Ammon's horn (tissue), 1 donor: ENCODE data around the gene IWS1.
"Not testable (repeated sequence)": the region's sequence is repeated elsewhere in the genome, so short reads cannot be mapped to it uniquely, and the experiment has no call there.

Experiments used
- DNase-seq: peaks from one replicate; pipeline ENCODE4 v3.0.0-alpha.2; 2016; ENCODE audit warnings: low spot score

IWS1 gene

DNA sequence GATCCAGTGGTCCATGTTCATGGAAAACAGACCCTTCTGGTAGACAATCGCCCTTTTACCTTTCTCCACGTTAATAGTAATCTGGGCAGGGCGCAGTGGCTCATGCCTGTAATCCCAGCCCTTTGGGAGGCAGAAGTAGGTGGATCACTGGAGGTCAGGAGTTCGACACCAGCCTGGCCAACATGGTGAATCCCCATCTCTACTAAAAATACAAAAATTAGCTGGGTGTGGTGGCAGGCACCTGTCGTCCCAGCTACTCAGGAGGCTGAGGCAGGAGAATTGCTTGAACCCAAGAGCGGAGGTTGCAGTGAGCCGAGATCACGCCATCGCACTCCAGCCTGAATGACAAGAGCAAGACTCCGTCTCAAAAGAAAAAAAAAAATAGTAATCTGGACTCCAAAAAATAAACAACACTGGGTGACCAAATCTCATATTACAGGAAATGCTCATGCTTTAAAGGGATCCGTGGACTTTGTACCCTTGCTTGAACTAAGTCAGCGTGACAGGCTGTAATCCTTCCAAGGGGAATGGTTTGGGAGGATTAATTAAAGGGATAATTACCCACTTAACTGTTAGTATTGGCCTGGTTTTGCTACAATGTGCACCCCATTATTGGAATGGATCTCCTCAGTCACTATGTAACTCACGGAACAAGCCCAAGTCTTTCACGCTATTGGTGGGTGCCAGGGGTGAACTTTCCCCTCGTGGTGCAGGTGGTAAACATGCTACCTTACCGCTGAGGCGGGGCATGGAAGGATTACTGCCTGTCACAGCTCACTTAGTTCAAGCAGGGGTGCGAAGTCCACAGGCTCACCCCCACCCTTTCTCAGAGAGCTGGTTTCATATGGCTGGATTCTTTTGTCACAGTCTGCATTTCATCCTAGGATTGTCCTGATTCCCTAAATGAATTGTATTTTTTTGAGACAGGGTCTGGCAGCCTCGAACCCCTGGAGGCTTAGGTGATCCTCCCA is 71.4 kb downstream of the IWS1 start:
- DNase-seq, result no peak

DNA sequence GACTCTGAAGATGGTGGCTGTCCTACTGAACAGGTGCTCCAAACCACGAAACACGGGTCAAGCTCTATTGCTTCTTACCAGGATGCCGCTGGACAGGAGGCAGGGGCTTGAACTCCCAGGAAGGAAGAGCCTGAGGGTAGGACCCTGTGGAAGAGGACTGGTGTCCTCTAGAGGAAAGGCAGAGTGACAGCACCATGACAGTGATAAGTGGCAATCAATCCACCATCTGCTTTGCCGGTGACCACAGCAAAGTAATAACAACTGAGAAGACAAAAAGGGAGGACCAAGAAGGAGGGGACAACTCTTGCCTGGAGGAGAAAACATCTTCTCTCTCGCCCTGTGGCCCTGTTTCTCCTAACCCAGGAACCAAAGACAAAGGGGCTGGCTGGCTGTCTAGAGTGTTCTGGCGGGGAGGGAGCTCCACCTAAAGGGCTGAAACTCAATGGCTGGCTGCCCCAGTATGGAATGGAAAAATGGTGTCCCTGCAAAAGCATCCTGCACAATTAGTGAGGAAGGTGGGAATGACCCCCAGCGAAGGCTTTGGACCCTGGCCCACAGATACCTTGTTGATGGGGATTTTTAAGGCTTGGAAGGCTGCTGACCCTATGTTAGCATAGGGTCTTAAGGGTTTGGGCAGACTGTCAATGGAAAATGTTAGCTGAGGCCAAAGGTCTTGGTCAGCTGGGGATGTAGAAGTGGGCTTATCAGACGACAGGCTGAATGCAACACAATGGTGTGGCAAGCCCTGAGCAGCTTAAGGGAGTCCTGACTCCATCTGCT is 72.7 kb downstream of the IWS1 start:
- DNase-seq, result no peak

DNA sequence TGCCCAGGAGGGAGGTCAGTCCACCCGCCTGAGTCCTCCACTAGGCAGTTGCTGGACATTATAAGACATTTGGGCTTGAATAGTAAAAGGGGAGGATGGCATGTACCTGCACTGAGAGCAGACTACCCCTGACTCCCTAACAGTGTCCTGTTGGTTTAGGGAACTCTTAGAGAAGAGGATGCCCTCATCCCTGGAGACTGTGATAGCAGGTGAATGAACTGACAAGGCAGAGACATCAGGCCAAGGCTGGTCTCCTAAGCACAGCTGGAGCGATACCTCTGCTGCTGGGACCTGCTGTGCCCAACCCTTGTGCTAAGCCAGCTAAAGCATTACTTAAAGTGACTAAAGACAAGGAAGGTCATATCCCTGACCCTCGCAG is 73.3 kb downstream of the IWS1 start:
- DNase-seq, result no peak

DNA sequence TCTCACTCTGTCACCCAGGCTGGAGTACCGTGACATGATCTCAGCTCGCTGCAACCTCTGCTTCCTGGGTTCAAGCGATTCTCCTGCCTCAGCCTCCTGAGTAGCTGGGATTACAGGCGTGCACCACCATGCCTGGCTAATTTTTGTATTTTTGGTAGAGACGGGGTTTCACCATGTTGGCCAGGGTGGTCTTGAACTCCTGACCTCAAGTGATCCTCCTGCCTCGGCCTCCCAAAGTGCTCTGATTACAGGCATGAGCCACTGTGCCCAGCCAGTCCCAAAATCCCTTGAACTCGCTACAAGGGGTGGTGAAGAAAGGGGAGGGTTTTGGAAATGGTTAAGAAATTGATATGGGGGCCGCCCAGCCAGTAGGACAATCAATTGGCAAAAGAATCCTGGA is 73.9 kb downstream of the IWS1 start:
- not testable (repeated sequence) for DNase-seq

DNA sequence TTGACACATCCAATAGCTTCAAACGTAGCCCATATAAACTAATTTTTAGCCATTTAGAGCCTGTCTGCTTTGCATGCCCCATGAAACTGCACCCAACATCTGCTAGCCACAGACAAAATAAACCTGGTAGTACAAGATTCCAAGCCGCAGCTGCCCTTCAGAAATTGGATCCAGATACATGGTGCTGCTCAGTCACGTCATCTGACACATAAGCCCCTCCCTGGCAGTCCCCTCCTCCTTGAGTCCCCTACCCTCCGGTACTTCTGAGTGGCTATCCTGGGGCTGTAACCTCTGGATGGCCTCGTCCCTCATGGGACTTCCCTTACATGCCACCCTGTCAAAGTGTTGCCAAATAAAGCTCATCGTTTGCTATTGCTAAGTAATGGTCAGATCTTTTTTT is 74.3 kb downstream of the IWS1 start:
- DNase-seq, result no peak

DNA sequence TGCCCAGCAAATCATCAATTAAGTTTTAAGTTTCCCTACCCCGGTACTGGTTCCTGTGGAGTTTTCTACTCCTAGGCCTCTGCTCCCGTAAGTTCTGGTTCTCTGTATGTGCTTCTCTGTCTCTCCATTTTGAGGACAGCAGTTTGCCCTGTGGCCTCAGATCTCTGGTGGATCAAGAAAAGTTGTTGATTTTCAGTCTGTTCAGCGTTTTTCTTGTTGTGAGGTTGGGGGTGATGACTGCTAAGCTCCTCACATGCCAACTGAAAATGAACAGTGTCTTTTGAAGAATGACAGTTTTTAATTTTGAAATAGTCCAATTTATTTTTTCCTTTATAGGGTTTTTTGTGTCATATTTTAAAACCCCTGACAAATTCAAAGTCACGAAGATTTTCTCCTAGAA is 76.4 kb downstream of the IWS1 start:
- no peak for DNase-seq

DNA sequence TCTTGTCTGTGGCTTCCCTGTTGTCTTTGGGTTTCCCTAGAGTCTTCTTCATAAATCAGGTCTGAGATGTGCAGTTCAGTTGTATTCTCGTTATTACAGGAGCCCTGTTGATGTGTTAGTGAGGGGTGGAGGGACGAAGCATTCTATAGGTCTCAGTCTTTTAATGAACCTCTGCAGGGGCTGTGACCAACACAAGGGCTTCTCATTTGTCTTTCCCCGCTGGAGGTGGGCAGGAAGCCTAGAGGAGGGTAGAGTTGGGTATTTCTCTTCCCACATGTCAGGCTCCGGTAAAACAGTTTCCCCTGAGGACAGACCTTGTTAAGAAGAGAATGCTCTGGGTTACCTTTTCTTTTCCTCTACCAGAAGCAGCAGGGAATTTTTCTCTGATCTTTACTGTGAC is 76.9 kb downstream of the IWS1 start:
- DNase-seq, result no peak

DNA sequence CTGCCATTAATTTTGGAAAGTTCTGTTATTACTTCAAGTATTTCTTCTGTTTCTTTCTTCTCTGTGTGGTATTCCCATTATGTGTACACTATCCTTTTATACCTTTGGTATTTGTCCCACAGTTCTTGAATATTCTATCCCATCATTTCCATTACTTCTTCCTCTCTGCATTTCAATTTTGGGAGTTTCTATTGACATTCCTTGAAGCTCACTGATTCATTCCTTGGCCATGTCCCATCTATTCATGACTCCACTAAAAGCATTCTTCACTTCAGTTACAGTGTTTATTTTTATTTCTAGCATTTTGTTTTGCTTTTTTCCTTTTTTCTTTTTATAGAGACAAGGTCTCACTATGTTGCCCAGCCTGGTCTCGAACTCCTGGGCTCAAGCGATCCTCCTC is 77.8 kb downstream of the IWS1 start:
- DNase-seq, result no peak

DNA sequence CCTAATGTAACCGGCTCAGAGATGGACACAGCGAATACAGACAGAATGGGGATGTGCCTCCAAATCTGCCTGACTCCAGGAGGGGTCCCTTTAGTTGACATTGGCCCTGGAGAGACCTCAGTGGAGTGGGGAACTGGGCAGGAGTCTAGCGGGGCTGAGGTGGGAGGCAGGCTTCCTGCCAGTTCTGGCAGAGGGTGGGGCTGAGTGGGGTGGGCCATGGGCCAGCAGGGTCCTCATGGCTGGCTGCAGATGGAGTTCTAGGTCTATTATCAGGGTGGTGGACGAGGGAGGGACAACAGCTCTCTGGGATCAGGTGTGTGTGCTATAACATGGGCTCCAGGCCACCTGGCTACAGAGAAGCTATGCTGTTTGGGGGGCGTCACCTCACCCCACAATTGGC is 86.9 kb downstream of the IWS1 start:
- DNase-seq, result no peak

DNA sequence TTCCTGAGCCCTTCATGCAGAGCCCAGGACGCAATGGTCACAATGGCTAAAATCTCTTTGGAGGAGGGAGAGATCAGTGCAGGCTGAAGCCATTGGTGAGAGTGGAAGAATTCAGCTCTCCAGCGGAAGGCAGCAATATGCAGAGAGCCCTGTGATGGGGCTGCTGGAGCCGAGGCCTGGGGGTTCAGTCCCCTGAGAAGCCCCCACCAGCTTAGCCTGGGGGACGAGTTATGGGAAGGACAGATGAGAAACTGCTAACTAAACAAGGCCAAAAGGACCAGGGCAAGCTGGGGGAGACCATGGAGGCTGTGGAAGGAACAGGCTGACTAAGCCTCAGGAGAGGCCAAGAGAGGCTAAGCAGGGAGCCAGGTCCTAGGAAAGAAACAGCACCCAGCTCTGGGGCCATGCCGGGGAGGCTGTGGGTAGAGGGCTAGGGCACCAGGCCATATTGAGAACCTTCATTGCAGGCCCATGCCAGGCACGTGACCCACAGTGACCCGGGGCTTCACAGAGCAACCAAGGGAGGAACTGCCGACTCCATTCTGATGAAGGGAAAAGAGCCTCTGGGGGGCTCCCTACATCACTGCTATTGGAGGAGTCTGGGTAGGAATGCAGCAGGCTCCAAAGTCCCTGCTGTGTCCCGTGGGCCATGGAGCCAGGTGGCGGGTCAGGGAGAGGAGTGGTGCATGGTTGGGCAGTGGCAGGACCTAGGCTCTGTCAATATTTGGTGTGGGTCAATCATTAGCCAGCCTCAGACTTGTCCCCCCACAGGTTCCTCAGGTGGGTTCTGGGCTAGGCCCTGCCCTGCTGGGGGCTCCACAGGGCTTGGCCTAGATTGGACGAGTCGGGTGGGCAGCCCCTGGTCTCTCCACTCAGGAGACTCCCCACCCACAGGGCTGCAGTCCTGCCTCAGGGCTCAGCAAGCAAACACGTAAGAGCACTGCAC is 88.2 kb downstream of the IWS1 start:
- DNase-seq, result no peak

DNA sequence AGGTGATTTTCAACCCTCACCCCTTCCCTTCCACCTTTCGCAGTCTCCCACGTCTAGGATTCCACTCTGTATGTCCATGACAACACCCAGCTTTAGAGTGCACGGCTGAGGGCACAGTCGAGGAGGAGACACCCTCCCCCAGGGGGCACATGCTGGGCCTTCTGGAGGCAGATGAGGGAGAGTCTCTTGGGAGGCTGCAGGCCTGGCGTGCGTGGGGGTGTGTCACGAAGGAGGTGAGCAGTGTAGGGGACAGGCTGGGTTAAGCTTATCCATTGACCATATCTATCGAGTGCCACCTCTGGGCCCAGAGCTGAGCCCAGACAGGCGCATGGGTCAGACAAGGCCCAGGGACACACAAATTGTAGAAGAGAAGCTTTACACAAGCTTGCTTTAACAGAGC is 89.2 kb downstream of the IWS1 start:
- DNase-seq, result no peak

DNA sequence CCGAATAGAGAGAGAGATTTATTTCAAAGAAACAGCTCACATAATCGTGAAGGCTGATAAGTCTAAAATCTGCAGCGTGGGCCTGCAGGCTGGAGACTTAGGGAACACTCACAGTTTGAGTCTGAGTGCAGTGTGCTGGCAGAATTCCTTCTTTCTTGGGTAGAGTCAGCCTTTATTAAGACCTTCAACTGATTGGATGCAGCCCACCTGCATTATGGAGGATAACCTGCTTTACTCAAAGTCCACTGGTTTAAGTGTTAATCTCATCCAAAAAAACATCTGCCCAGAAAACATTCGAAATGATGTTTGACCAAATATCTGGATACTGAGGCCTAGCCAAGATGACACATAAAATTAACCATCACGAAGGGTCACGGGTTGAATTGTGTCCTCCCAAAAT is 91.8 kb downstream of the IWS1 start:
- no peak for DNase-seq

DNA sequence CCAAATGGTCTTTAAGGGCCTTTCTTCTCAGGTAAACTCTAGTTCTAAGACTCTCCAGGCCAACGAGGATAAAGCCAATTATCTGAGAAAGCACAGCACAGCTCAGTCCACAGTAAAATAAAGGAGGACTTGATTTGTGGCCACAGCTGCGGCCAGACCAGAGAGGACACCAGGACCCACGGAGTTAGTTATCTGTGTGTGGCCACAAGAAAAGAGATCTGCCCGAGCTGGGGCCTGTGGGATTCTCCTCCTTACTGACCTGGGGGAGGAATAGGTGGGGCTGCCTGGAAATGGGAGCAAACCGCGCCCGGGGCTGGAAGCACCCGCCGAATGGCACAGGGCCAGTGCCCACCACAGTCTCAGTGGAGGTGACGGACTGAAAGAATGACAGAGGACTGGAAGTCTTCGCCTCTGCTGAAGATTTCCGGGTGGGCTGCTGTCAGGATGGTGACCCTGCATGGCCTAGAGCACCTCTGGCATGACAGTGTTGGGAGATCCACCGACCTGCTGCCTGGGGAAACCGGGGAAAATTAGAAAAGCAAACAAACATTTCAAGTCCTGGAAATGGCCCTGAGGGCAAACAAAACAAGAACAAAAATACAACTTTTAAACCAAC is 94.8 kb downstream of the IWS1 start:
- DNase-seq, result no peak
